Endothelial cell of umbilical vein (primary cell): ENCODE results near the gene SLC35G3. TPM values are rescaled to one million over a fixed set of nuclear protein-coding genes. Genes with fewer than 3 reads are reported as not detected.

ENCODE experiments used
- BruUV-seq: library from RNA; stranded (reverse); fragments of 400-500 nt; replicated peaks from 2 replicates; lab custom pipeline; 2021; lab: Mats Ljungman, UMichigan
- CTCF ChIA-PET: fragments of 300-600, 350-600 bp; sonication (Branson Sonifier 250); formaldehyde crosslinking; loops from one replicate; lab custom pipeline; 2021; ENCODE audit warnings: antibody characterized with exemption, inconsistent platforms; lab: Charles Lee
- POLR2A ChIA-PET: fragments of 300-600, 350-600 bp; sonication (Branson Sonifier 250); formaldehyde crosslinking; loops from one replicate; lab custom pipeline; 2021; ENCODE audit warnings: antibody characterized with exemption, inconsistent platforms; lab: Charles Lee
- DNase-seq: peaks from one replicate; pipeline ENCODE4 v3.0.0-alpha.2; 2011; ENCODE audit warnings: low read depth, low spot score
- FAIRE-seq: peaks from 2 replicates; lab custom pipeline; 2011; peaks lifted over from hg19 to GRCh38; lab: Jason Lieb, UNC
- H2AFZ ChIP-seq: 2 replicates; pipeline ENCODE4 v1.6.0; 2012; ENCODE audit warnings: low read depth, low read length, control low read depth, inconsistent platforms
- H3K27ac ChIP-seq: 2 replicates; pipeline ENCODE4 v1.5.1; 2011; ENCODE audit warnings: low read depth, mild to moderate bottlenecking, control low read depth, low read length, moderate library complexity; ENCODE audit not compliant: insufficient read depth
- H3K27me3 ChIP-seq, 2 experiments: 2 replicates each; pipeline versions ENCODE4 v1.6.0 to v1.6.1; 2011; ENCODE audit warnings: low read length in 2 of 2, mixed read lengths in 1 of 2; ENCODE audit not compliant: control insufficient read depth in 2 of 2, insufficient read depth in 2 of 2
- H3K36me3 ChIP-seq, 2 experiments: 2 replicates in 1 of 2; 3 replicates in 1 of 2; pipeline ENCODE4 v1.5.1; 2011; ENCODE audit warnings: low read length in 2 of 2, mild to moderate bottlenecking in 1 of 2, moderate library complexity in 1 of 2; ENCODE audit not compliant: control insufficient read depth in 2 of 2, insufficient read depth in 2 of 2; ENCODE audit errors: extremely low read depth in 1 of 2
- H3K4me1 ChIP-seq: 3 replicates; pipeline ENCODE4 v1.5.1; 2011; ENCODE audit warnings: mild to moderate bottlenecking, low read length; ENCODE audit not compliant: control insufficient read depth, insufficient read depth; ENCODE audit errors: extremely low read depth
- H3K4me2 ChIP-seq: 2 replicates; pipeline ENCODE4 v1.6.1; 2011; ENCODE audit warnings: low read length, control low read depth, mixed read lengths; ENCODE audit not compliant: insufficient read depth
- H3K4me3 ChIP-seq, 3 experiments: fragments of 200-600 bp in 1 of 3; sonication (generic), shearing (Covaris generic) in 1 of 3; replicated peaks in 1 of 3; 2 replicates each; pipeline ENCODE4 v1.5.1; 2011 to 2016; ENCODE audit warnings: control low read depth in 3 of 3, low read length in 3 of 3, mild to moderate bottlenecking in 2 of 3, inconsistent platforms in 1 of 3, low read depth in 1 of 3, moderate library complexity in 1 of 3; ENCODE audit not compliant: insufficient read depth in 1 of 3
- H3K79me2 ChIP-seq: 2 replicates; pipeline ENCODE4 v1.6.0; 2012; ENCODE audit warnings: low read length, inconsistent platforms; ENCODE audit not compliant: control insufficient read depth, insufficient read depth
- H3K9ac ChIP-seq: replicated peaks from 2 replicates; pipeline ENCODE3; 2011; ENCODE audit warnings: low read length, control low read depth; ENCODE audit not compliant: insufficient read depth; ENCODE audit errors: extremely low read depth
- H3K9me1 ChIP-seq: replicated peaks from 3 replicates; pipeline ENCODE4 v1.6.0; 2011; ENCODE audit warnings: mild to moderate bottlenecking, low read length; ENCODE audit not compliant: control insufficient read depth, insufficient read depth; ENCODE audit errors: extremely low read depth
- H3K9me3 ChIP-seq: replicated peaks from 2 replicates; pipeline ENCODE4 v1.5.1; 2012; ENCODE audit warnings: low read length, inconsistent platforms; ENCODE audit not compliant: control insufficient read depth, insufficient read depth
- H4K20me1 ChIP-seq: replicated peaks from 2 replicates; pipeline ENCODE3; 2011; ENCODE audit warnings: mild to moderate bottlenecking, low read length; ENCODE audit not compliant: control insufficient read depth, insufficient read depth; ENCODE audit errors: extremely low read depth
- JUN ChIP-seq: IDR thresholded peaks from 2 replicates; pipeline ENCODE4 v1.6.1; 2011; ENCODE audit warnings: borderline replicate concordance, low read depth; ENCODE audit not compliant: insufficient read length, insufficient read depth
- dilution Hi-C: fragments of 300-500 bp; cut with MboI; formaldehyde crosslinking; loops from one replicate; pipeline ENCODE4 v1.15.0; 2019; ENCODE audit warnings: low sequenced_read_pairs; ENCODE audit not compliant: extremely low pct_ligation_motif_present
- intact Hi-C: fragments of 100-400 bp; cut with micrococcal nuclease; formaldehyde crosslinking; loops from one replicate; pipeline ENCODE4 v1.10.0; 2022
- polyA plus RNA-seq, 4 experiments: library from polyadenylated mRNA; depleted of rRNA in 3 of 4; stranded (reverse) in 3 of 4; unstranded in 1 of 4; fragments of >200 nt; gene quantifications; 2 replicates each; pipeline versions ENCODE4 v1.2.1 to v1.2.3, GENCODE V29; 2011 to 2012; ENCODE audit warnings: missing spikeins in 1 of 4
- total RNA-seq: library from RNA; stranded (reverse); gene quantifications from 2 replicates; pipeline ENCODE4 v1.2.3, GENCODE V29; 2021
- TF ChIP-seq, protein P1 (sequence below), 2 donors: IDR thresholded peaks; 1 replicate in 1 of 2; 2 replicates in 1 of 2; pipeline ENCODE4 v1.5.1; 2011; ENCODE audit warnings: low read length in 2 of 2, mild to moderate bottlenecking in 2 of 2, moderate library complexity in 2 of 2, control low read depth in 1 of 2, inconsistent platforms in 1 of 2, low read depth in 1 of 2; ENCODE audit not compliant: insufficient read depth in 1 of 2; ENCODE audit errors: extremely low read depth in 1 of 2

SLC35G3 gene
- total and polyA plus RNA-seq, 2 donors (not counting 3 experiments of a cell fraction or from before 2014, with no cell fraction given) = not detected

DNA sequence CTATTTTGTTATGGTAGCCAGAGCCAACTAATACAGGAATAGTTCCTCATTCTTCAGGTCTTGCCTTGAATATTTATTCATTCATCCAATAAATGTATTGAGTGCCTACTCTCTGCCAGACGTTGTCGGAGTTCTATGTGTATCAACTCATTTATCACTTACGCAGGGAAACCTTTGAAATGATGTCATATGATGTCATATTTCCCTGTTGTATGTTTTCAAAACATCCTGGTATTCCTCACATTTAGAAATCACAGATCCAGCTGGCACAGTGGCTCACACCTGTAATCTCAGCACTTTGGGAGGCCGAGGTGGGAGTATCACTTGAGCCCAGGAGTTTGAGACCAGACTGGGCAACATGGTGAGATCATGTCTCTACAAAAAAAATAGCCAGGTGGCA, 49.4 kb downstream of the SLC35G3 start:
- TF ChIP-seq, protein P1, sequence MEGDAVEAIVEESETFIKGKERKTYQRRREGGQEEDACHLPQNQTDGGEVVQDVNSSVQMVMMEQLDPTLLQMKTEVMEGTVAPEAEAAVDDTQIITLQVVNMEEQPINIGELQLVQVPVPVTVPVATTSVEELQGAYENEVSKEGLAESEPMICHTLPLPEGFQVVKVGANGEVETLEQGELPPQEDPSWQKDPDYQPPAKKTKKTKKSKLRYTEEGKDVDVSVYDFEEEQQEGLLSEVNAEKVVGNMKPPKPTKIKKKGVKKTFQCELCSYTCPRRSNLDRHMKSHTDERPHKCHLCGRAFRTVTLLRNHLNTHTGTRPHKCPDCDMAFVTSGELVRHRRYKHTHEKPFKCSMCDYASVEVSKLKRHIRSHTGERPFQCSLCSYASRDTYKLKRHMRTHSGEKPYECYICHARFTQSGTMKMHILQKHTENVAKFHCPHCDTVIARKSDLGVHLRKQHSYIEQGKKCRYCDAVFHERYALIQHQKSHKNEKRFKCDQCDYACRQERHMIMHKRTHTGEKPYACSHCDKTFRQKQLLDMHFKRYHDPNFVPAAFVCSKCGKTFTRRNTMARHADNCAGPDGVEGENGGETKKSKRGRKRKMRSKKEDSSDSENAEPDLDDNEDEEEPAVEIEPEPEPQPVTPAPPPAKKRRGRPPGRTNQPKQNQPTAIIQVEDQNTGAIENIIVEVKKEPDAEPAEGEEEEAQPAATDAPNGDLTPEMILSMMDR (IDR thresholded peaks at IDR 0.05; ENCODE audit: extremely low read depth in 1 of 2, insufficient read depth in 1 of 2, low read depth in 1 of 2, low read length in 2 of 2) = no peak
- peak; percentile 3 for TF ChIP-seq JUN
- H3K4me1 ChIP-seq = peaks cover 6% of the 10 kb centered on the region
- H2AFZ ChIP-seq = no peak overlapping the region
- ChIA-PET CTCF (interaction anchor here (1.4 kb wide), 1 partner anchor 289 kb away, joined by 3 read pairs; no protein-coding TSS in a partner anchor), POLR2A (no interaction called here)
- H3K79me2 ChIP-seq = peaks cover 19% of the 10 kb centered on the region
- H3K9me1 ChIP-seq = no peaks in the 10 kb centered on the region
- intact Hi-C loops = loop anchor here (5.0 to 10.0 kb wide), 2 partner anchors 97 to 390 kb away; partner anchors contain the start of genes SLFN12L and SLFN5
- dilution Hi-C loops = no loop called here
- H3K27ac ChIP-seq = no peak overlapping the region
- BruUV-seq = no TSS peak
- no peaks in the 10 kb centered on the region for H3K9me3 ChIP-seq
- no peaks in the 10 kb centered on the region for H3K36me3 ChIP-seq
- DNase-seq = no peak
- no peak overlapping the region for H3K4me3 ChIP-seq
- H3K27me3 ChIP-seq = peaks cover 4 to 8% of the 10 kb centered on the region in 2 experiments
- FAIRE-seq = no peak
- no peak overlapping the region for H3K4me2 ChIP-seq
- no peaks in the 10 kb centered on the region for H4K20me1 ChIP-seq
- H3K9ac ChIP-seq = no peak overlapping the region

Other genes starting within 250 kb of the SLC35G3 start
- gene CCT6B, start 232.9 kb downstream of the SLC35G3 start, total RNA-seq = 0.78 and 1.6 TPM in 2 replicates
- gene CCT6B, start 232.9 kb downstream of the SLC35G3 start, polyA plus RNA-seq = 0.35 and 0.37 TPM in 2 replicates
- gene ZNF830, start 232.9 kb downstream of the SLC35G3 start, total RNA-seq = 13.9 and 15.0 TPM in 2 replicates
- gene ZNF830, start 232.9 kb downstream of the SLC35G3 start, polyA plus RNA-seq = 2.2 and 3.1 TPM in 2 replicates
- 35.3 and 39.7 TPM in 2 replicates for gene LIG3, start 213.9 kb downstream of the SLC35G3 start, total RNA-seq
- 23.0 and 25.8 TPM in 2 replicates for gene LIG3, start 213.9 kb downstream of the SLC35G3 start, polyA plus RNA-seq
- 14.1 and 14.2 TPM in 2 replicates for gene RFFL, start 130.7 kb downstream of the SLC35G3 start, total RNA-seq
- 6.6 and 7.0 TPM in 2 replicates for gene RFFL, start 130.7 kb downstream of the SLC35G3 start, polyA plus RNA-seq
- gene RAD51D, start 74.5 kb downstream of the SLC35G3 start, total RNA-seq = 19.6 and 27.9 TPM in 2 replicates
- 14.9 and 15.5 TPM in 2 replicates for gene RAD51D, start 74.5 kb downstream of the SLC35G3 start, polyA plus RNA-seq
- gene FNDC8, start 72.8 kb downstream of the SLC35G3 start, total RNA-seq = not detected in 2 replicates
- gene FNDC8, start 72.8 kb downstream of the SLC35G3 start, polyA plus RNA-seq = not detected in 2 replicates
- 15.8 and 22.8 TPM in 2 replicates for gene NLE1, start 52.1 kb downstream of the SLC35G3 start, total RNA-seq
- gene NLE1, start 52.1 kb downstream of the SLC35G3 start, polyA plus RNA-seq = 19.1 and 19.8 TPM in 2 replicates
- gene UNC45B, start 46.6 kb downstream of the SLC35G3 start, total RNA-seq = not detected in 2 replicates
- gene UNC45B, start 46.6 kb downstream of the SLC35G3 start, polyA plus RNA-seq = not detected in 2 replicates
- 15.7 and 24.2 TPM in 2 replicates for gene SLFN5, start 48.7 kb upstream of the SLC35G3 start, total RNA-seq
- 3.2 and 4.5 TPM in 2 replicates for gene SLFN5, start 48.7 kb upstream of the SLC35G3 start, polyA plus RNA-seq
- 95.0 and 110 TPM in 2 replicates for gene SLFN11, start 179.2 kb upstream of the SLC35G3 start, total RNA-seq
- gene SLFN11, start 179.2 kb upstream of the SLC35G3 start, polyA plus RNA-seq = 33.0 and 37.0 TPM in 2 replicates
- 29.9 and 42.6 TPM in 2 replicates for gene SLFN12, start 238.1 kb upstream of the SLC35G3 start, total RNA-seq
- 13.4 and 17.8 TPM in 2 replicates for gene SLFN12, start 238.1 kb upstream of the SLC35G3 start, polyA plus RNA-seq